HG02884 (cell line): ENCODE data around the gene KAZALD1.
A peak's percentile ranks its signal among the peaks of the same experiment; 100 is the strongest.
"Not testable (repeated sequence)": the region's sequence is repeated elsewhere in the genome, so short reads cannot be mapped to it uniquely, and the experiment has no call there.

Experiments used
- ATAC-seq: cut with Tn5 transposase; IDR thresholded peaks from one replicate; pipeline ENCODE4 v1.9.1; 2021; ENCODE audit warnings: mild to moderate bottlenecking, moderate library complexity; ENCODE audit not compliant: unreplicated experiment

The KAZALD1 gene

DNA sequence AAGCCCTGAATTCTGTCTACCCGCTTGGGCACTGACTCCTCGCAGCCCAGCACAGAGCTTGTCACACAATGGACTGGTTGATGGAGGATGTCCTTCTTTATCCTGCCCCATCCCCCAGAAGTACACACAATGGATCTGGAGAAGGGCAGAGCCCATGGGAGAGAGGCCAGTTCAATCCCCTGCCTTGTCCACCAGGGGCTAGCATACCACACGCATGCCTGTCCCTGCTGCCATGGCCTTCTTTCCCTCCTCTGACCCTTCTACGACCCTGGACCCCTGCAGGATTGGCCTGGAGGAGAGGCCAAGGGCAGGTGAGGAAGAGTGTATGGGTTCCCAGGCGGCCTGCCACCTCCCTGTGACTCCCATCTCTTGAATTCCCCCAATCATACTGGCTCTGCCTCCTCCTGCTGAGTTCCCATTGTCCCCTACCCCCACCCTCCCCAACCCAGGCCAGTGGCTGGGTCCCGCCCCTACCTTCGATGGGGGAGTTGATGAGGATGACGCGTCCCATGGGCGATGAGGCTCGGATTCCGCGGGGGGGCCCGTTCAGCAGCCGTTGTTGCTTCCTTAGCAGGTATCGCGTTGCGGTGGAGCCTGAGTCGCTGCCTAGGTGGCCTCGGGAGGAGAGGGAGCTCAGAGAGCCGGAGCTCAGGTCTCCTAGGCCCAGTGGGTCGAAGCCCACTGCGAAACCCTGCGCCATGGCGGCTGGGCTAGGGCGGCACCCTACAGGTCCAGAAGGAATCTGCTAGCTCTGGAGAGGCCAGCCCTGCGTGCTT, 32.1 kb upstream of the KAZALD1 start:
- ATAC-seq = no peak

DNA sequence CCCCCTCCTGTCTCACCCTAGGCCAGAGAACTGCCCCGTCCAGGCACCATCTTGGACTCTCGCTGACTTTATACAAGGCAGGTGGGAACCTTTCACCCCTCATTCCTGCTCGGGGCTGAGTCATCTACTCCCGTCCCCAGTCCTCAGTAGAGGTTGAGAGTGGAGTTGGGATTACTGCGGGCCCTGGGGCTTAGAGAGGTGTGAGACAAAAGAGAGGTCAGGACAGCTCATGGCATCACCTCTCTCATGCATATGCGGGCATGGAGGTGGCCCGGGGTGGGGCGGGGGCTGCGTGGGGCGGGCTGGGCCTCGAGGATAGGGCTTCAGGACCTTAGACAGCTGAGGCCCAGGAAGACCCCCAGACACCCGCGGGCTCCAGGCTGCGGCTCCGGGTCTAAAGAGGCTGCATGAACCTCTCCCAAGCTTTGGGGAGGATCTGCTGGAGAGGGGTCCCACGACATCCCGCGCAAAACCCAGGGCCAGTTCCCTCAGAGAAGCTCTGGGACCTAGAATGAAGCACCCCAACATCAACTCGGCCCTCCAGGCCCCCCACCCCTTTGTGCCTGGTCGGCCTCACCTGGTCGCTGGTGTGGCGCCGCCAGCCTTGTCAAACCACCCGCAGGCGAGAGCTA, 31.2 kb upstream of the KAZALD1 start:
- ATAC-seq = no peak

DNA sequence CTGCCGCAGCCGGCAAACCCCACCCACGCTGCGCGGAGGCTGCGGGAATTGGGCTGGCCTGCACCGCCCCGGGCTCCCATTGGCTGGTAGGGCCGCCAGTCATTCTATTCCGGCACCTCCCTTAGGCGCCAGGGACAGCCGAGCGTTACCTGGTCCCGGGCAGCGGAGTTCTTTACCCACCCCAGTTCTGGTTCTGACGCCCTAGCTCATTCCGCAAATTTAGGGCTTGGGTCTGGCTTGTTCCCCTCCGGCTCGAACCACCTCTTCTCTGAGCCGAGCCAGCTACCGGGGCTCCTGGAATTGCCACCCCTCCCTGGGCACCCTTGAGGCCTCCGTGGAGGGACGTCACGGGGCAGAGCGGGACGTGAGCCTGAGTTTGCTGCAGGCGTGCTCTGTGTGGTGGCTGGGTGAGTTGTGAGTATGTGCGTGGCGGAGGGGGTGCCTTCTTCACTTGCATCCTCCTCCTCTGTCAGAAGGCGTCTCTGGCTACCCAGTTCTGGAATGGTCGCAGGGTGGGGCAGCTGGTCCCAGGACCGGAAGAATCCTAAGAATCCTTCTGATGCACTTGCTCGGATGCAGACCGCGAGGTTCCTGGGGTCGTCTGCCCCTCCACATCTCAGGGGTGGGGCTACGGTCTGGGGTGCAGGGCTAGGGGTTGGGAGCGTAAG, 30.5 kb upstream of the KAZALD1 start, which contains the start of the genes PDZD7 and SFXN3:
Gene PDZD7, minus strand, starts transcription at position 2 of the 668 bp plus-strand sequence. CDS start 910 bp downstream, outside the sequence.
Gene SFXN3, plus strand, starts transcription at position 107 of the 668 bp plus-strand sequence. CDS start 3,461 bp downstream, outside the sequence.
- peak; percentile 86 for ATAC-seq

DNA sequence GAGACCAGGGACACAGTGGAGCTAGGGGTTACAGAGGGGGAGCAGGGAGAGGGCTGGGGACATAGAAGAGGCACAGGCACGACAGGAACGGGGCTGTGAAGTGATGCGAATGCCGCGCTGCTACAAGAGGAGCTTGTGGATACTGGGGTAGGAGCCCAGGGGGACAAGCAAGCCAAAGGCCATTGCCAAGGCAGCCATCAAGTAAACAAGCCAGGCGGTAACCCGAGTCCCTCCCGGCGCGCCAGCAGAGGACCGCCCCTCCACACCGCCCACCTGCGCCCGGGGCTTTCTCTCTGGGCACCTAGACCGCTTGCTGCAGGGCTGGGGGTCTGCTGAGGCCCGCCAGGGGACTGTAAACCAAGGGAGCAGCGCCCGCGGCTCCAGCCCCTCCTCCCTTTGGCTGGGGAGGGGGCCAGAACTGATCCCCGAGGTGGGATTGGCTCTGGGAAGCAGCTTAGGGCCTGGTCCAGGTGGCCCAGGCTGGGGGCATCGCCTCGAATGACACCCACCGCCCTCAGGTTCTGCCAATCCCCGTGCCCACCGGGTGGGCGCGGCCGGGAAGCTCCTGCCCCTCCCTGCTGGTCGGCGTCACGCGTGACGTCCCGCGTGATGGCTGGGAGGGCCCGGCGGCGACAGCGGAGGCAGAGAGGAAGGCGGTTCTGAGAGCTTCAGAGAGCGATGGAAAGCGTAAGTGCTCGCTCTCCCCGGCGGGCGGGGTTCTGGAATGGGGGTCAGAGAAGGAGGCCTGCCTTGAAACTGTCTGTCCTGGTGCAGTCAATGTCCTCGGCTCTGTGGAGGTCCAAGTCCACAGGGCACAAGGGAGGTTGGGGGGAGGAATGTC, 29.8 kb upstream of the KAZALD1 start:
- no peak for ATAC-seq

DNA sequence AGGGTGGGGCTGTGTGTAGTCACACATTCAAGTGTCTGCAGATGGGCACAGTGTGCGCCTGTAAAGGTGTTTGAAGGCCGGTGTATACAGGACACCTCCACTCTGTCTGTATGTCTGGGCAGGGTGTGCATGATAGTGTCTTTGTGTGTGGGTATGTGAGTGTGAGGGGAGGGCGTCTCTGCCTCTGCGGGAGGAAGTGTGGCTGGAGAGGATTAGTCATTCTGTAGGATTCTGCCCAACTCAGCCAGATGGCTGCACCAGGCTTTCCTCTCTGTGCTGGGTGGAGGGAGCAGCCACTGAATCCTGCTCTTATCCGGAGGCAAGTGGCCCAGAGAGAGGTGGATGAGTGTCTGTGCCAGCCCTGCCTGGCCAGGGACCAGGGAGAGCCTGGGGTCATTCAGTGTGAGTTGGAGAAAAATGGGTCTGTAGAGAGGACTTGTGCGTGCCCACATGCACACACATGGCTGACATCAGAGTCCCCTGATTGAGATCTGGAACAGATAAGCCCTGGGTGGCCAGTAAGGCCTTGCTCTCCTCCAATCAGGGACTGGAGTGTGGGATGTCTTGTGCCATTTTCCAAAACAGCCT, 29.1 kb upstream of the KAZALD1 start:
- no peak for ATAC-seq

DNA sequence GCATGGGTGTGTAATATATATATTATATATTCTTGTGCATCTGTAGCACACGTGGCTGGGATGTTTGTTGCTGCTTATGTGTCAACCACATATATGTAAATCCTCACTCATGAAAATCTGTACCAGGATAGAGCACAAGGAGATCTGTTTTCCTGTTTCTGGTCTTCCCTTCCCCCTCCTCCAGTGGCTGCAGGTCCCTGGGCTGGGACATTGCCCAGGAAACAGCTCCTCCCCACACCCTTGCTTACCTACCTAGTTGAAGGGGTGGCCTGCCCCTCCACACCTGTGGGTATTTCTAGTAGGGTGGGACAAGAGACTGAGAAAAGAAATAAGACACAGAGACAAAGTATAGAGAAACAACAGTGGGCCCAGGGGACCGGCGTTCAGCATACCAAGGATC, 28.5 kb upstream of the KAZALD1 start:
- no peak for ATAC-seq

DNA sequence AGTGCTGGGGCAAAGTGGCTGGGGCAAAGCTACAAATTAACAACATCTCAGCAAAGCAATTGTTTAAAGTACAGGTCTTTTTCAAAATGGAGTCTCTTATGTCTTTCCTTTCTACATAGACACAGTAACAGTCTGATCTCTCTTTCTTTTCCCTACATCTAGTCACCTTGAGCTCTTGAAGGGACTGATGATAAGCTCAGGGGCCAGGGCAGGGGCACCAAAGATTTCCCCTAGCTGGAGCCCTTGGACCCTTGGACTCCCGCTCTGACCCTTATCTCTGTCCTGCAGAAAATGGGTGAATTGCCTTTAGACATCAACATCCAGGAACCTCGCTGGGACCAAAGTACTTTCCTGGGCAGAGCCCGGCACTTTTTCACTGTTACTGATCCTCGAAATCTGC, 27.4 kb upstream of the KAZALD1 start:
- ATAC-seq = not testable (repeated sequence)

DNA sequence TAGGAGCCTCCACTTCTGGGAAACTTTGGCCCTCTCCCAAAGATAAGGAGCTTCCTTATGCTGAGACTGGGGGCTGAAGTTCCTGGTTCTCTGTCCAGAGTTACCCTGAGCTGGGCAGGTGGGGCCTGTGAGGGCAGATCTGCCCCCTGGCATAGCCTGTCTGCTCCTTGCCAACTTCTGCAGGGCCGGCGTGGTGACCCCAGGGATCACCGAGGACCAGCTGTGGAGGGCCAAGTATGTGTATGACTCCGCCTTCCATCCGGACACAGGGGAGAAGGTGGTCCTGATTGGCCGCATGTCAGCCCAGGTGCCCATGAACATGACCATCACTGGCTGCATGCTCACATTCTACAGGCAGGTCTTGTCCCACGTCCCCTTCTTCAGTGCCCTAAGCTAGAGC, 26.5 kb upstream of the KAZALD1 start:
- no peak for ATAC-seq

DNA sequence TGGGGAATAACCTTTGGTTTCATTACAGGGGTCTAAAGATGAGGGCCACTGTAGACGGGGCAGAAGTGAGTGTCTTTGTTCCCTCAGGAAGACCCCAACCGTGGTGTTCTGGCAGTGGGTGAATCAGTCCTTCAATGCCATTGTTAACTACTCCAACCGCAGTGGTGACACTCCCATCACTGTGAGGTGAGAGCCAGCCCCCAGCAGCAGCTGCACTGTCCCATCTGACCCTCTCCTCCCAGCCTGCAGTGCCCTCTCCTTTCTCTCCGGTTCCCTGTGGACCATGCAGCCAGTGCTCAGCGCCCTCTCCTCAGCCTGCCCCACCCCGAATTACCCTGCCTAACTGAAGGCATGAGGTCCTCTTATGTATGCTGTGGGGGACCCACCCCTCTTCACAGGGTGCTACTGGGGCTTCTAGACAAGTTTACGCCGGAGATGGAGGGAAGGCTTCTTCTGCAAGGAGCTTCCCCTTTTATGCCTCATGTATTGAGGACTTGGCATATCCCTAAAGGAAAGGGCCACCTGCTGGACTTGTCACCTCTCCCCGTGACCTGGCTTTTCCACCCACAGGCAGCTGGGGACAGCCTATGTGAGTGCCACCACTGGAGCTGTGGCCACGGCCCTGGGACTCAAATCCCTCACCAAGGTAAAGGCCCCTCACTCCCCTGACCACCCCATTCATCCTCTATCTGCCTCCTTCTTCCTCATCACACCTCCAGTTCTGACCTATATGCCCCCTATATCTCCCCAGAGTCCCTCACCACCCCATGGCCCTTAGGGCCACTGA, 25.7 kb upstream of the KAZALD1 start:
- no peak for ATAC-seq

DNA sequence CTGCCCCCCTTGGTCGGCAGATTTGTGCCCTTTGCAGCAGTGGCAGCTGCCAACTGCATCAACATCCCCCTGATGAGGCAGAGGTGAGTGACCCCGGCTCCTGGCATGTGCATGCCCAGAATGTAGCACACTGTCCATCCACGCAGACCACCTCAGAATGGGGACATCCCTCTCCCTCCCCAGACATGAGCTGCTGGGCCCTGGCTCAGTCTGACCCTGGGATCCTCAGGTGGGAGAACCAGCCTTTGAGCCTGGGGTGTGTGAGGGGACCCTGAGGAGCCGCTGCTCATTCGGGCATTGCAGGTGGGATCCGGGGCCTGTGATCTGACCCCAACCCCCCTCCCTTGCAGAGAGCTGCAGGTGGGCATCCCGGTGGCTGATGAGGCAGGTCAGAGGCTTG, 25.1 kb upstream of the KAZALD1 start:
- ATAC-seq = no peak

DNA sequence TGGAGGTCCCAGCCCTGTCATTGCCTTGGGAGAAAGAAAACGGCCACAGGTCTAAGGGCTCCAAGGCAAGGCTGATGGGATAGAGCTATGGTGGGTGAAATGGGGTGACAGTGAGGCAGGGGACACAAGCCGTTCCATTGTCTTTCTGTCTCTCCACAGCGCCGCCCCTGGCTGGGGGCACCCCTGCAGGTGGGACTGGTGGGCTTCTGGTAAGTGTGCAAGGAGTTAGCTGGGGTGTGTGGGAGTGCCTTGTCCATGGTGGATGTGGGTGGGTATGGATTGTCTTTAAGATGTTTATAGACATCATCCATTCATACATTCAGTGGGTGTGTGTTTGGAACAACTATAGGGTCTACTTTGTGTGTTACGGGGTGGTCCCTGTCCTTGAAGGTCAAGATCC, 23.3 kb upstream of the KAZALD1 start:
- ATAC-seq = no peak

DNA sequence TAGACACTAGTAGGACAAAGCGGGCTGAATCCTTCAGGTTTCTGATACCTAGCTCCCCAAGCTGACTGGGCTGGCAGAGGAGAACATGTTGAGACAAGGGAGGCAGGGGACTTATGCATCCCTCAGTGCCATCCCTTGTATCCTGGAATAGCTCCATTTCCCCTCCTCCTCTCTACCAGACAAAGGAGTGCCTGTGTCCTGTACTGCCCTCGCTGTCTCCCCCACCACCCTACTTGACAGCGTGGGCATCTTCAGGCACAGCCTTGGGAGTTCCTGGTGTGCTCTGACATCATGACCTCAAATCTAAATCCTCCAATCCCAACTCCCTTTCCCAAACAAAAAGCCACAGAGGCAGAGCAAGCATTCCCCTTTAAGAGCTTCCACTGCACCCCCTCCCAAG, 21.7 kb upstream of the KAZALD1 start:
- no peak for ATAC-seq

DNA sequence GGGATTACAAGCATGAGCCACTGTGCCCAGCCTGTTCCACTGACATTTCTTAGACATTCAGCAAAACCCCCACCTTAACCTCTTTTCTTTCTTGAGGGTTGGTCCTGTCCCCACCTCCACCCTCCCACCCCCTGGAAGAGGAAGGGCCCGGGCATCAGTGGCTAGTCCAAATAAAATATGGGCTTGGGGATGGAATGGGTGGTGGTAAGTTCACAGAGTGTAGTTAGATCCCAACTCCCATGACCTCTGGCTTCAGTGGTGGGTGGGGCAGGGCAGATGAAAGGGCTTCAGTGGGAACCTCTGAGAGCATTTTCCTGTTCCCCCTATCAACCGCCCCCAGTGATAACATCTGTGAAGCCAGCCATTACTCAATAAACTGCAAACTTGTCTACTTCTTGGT, 20.9 kb upstream of the KAZALD1 start:
- no peak for ATAC-seq

DNA sequence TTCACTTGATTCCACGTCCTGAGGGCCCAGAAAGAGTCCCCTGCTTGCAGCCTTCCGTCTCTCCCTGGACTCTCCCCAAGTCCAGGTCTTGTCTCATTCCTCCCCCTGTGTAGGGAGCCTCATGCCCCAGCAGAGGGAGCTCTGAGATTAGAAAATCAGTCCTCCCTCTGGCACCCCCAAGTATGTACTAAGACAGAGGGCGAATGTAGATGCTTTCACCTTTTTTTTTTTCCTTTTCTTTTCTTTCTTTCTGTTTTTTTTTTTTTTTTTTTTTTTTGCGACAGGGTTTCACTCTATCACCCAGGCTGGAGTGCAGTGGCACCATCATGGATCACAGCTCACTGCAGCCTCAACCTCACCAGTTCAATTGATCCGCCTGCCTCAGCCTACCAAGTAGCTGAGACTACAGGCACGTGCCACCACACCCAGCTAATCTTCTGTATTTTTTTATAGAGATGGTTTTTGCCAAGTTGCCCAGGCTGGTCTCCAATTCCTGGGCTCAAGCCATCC, 20.5 kb upstream of the KAZALD1 start:
- ATAC-seq = no peak

DNA sequence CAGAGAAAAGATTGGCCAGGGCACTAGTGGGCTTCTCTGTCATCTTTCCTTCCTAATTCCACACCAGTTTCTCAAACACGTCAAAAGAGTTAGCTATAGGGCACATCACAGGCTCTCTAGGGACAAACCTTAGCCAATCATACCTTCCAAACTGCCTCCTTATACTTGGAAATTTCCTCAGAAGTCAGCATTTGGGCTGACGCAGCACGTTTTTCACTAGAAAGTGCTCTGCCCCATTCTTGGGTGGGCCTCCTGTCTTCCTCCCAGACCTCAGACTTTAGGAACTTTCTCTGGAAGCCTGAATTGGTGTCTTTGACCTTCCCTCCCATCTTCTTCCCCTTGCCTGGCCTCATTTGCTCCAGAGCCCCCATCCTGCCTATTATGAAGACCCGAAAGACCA, 19.7 kb upstream of the KAZALD1 start:
- no peak for ATAC-seq

DNA sequence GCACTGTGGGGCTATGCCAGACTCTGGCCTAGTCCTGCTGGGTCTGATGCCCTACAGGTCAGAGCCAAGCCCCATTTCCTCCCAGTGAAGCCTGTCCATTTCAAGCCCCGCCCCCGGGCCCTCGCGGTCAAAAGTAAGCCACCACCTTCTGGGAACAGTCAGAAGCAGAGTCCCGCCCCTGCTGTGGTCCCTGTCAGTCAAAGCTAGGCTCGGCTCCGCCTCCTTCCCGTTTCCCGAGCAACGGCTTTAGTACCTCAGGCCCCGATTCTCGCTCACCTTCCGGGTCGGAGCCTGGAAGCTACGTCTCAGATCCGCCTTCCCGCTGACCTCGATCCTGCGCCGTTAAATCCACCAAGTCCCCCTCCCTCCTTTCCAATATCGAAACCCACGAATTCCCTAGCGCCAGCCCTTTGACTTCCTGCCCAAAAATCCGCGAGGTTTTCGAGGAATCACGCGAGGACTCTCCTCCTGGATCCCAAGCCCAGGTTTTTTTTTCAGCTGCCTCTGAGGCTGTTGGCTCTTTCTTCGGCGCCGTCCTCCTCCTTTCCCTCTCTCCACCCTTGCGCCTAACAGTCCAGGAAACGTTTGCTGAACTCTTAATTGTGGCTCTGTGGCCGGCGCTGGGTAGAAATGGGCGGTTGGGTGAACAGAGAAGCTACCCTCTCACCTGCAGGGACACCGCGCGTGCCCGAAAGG, 19.0 kb upstream of the KAZALD1 start:
- ATAC-seq = peak; percentile 89

DNA sequence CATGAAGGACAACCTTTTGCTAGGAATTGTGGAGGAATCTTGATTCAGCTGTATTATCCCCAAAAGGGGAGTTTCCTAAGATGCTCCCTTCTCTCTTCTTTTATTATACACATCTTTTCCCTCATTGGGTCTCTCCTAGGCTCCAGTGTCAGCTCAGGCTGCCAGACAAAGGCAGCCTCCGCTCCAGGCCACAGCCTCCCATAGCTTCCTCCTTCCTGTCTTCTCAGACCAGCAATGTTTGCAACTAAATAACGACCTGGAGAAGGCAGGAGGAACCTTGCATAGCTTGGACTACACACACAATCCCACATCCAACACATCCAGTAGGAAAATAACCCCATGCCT, 18.5 kb upstream of the KAZALD1 start:
- no peak for ATAC-seq

DNA sequence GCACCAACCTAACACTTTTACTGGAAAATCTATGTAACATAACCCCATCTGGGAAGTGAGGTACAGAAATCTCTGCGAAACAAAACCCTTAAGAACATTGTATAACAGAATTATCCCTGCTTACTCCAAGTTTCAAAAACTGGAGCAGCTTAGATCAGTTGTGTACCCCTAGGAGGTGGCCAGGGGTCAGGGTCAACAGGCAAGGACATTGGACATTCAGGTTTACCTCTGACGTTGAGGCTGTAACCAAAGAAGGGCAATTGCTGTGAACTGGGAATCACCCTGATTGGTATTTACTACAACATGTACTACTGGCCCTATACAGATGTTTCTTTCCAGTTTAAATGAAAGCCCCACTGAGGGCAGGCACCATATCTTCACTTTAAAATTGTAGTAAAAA, 17.7 kb upstream of the KAZALD1 start:
- no peak for ATAC-seq
